HG02571 (cell line): ENCODE measurements around the gene ZNF586.
"Not testable (repeated sequence)": the region's sequence is repeated elsewhere in the genome, so short reads cannot be mapped to it uniquely, and the experiment has no call there.

ENCODE experiments used
- ATAC-seq: cut with Tn5 transposase; IDR thresholded peaks from one replicate; pipeline ENCODE4 v1.9.1; 2021; ENCODE audit warnings: mild to moderate bottlenecking, moderate library complexity; ENCODE audit not compliant: unreplicated experiment

The ZNF586 gene

DNA sequence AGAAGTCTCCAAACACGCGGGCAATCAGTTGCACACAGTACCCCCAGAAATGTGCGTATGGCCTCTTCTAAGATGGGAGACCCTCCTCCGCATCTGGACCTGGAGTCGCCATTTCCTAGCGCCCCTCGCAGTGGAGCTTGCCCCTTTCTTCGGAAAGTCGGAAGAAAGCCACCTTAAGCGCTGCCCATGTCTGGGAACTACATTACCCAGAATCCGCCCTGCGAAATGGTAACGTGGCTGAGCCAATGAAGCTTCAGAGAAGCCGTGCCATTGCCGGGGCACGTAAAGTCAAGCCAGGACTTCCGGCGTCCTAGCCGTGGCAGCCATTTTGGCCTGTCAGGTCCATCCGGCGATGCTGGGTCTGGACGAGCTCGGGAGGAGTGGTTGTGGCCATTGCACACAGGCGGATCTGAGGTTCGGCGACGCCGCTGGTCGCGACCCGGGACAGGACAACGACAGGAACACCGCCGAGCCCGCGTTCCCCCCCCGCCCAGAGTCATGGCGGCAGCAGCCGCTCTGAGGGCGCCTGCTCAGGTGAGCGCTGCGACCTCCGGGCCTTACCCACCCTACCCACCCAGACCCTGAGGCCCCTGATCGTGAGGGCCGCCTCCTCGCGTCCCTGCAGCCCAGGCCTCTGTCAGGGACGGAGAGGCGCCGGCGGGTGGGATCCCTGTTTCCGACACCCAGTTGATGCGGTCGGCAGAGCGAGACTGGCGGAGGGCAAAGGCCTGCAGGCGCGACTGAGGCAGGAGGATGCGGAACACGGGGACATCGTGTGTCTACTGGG lies at the start of gene ZNF586:
Gene ZNF586 (plus strand): TSS at position 332 of the 787 bp plus-strand sequence. CDS start 167 bp downstream, at position 499.
- ATAC-seq, result peak; percentile 94

DNA sequence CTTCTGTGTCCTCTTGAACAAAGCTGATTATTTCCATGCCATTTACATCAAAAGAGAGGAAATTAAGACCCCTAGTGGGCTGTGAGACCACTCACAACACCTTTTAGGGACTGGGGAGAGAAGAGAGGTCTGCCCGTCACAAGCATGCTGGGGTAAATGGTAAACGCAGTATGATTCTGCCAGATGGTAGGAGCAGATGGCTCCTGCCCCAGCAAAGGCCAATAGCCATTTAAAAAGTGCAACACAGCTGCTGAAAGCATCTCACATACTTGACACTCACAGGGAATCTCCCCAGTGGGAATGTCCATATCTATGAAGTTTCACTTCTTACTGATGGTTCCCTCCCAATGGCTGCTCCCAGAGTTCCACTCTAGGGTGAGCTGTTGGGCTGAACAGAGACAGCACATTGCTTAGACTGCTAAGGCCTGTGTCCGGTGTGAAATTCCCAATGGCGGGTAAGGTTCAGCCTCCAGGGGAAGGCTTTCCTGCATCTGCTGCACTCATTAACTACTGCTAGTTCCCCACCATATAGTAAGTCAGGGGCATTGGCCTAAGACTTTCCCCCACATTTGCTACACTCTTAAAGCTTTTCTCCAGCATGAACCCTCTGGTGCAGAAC lies 49.5 kb upstream of the ZNF586 start:
- no peak for ATAC-seq

DNA sequence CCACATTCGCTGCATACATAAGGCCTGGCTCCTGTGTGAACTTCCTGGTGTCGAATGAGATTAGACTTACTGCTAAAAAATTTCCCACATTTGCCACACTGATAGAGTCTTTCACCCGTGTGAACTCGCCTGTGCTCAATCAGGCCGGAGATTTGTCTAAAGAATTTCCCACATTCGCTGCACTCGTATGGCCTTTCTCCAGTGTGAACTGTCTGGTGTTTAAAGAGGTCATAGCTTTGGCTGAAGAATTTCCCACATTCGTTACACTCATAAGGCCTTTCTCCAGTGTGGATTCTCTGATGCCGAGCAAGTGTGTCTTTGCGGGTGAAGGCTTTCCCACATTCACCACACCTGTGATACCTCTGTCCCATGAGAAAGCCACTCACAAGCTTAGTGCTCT lies 48.6 kb upstream of the ZNF586 start:
- no peak for ATAC-seq

DNA sequence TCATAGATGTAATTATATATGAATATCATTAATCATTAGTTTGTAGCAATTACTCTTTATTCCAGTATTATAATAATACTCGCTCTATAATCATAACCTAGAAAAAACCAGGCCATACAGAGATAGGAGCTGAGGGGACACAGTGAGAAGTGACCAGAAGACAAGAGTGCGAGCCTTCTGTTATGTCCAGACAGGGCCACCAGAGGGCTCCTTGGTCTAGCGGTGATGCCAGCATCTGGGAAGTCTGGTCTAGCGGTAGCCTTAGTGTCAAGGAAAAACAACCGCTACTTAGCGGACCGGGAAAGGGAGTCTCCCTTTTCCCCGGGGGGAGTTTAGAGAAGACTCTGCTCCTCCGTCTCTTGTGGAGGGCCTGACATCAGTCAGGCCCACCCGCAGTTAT lies 31.2 kb upstream of the ZNF586 start:
- not testable (repeated sequence) for ATAC-seq

DNA sequence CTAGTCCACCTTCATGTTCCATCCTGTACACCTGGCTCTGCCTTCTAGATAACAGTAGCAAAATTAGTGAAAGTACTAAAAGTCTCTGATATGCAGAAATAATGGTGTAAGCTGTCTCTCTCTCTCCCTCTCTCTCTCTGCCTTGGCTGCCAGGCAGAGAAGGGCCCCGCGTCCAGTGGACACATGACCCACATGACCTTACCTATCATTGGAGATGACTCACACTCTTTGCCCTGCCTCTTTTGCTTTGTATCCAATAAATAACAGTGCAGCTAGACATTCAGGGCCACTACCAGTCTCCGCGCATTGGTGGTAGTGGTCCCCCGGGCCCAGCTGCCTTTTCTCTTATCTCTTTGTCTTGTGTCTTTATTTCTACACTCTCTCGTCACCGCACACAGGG lies 30.7 kb upstream of the ZNF586 start:
- not testable (repeated sequence) for ATAC-seq

DNA sequence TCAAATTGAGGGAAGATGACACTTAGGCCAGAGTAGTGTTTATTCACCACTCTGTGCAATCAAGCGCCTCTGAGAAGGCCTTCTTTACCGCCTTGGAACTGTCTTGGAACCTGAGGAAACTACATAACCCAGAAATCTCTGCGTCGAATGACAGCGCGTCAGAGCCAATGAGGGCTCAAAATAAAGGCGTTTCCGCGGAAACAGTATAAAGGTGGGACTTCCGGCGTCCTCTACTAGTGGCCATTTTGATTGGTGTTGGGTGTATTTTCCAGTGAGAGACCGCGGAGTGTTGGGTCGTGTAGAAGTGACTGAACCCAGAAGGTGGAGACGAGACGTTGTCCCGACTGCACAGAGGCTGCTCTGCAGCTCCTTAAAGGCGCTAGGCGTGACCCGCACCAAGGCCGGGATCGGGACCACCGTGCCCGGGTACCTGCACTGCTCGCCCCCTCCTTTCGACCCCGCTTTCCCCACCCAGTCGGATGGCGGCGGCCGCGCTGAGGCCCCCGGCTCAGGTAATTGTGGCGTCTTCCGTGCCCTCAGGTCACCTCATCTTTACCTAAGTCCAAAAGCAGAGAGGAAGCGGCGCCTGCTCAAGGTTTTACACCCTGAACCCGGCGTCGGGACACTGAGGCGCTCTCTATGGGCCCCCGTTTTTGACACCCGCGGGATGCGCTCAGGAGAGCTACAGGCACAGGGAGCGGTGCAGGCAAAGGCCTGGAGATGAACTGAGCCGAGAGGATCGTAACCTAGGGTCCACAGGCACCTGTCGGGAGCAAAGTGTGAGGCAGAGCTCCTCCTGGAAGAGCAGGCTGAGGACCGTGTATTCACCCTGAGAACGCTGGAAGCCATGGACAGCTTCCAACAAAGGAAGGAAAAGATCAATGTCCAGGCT lies 22.6 kb upstream of the ZNF586 start, which contains the start of gene ZNF776:
Gene ZNF776 (plus strand): TSS at position 236 of the 892 bp plus-strand sequence. CDS start 244 bp downstream, at position 480.
- peak; percentile 96 for ATAC-seq

DNA sequence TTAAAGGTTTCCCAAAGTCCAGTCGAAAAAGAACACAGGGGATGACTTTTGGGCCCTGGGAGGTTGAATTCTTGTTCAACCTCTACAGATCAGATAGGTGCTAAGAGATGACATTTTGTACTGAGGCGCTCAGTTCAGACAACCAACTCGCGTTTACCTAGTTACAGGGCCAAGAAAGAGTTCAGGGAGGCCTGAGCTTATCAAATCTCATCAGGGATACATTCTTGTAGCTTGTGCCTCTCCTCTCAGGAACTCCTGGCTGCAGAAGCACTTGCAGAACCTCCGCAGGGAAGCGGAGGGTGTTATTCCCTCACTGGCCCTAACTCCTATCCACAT lies 22.0 kb upstream of the ZNF586 start:
- ATAC-seq, result no peak

DNA sequence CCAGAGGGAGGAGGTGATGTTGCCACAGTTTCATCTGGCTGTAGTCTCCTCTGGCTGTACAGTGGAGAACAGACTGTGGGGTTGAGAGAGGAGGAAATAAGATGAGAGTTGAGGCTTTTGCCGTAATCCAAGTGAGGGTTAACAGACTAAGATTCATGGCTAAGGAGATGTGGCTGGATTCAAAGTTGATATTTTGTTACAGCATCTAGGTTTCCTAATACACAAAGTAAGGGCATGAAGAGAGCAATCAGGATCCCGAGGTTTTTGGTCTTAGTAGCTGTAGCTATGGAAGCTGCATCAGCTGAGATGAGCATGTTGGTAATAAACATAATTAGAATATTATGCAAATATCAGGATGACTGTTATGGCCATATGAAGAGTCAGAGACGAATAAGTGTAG lies 21.4 kb upstream of the ZNF586 start:
- ATAC-seq, result no peak

DNA sequence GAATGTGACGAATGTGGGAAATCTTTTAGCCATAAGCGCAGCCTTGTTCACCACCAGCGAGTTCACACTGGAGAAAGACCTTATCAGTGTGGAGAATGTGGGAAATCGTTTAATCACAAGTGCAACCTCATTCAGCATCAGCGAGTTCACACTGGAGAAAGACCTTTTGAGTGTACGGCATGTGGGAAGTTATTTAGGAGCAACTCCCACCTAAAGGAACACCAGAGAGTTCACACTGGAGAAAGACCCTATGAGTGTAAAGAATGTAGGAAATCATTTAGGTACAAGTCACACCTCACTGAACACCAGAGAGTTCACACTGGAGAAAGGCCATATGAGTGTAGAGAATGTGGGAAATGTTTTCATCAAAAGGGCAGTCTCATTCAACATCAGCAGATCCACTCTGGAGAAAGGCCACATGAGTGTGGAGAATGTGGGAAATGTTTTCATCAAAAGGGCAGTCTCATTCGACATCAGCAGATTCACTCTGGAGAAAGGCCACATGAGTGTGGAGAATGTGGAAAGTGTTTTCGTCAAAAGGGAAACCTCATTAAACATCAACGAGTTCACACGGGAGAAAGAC lies 15.3 kb upstream of the ZNF586 start:
- ATAC-seq, result no peak

DNA sequence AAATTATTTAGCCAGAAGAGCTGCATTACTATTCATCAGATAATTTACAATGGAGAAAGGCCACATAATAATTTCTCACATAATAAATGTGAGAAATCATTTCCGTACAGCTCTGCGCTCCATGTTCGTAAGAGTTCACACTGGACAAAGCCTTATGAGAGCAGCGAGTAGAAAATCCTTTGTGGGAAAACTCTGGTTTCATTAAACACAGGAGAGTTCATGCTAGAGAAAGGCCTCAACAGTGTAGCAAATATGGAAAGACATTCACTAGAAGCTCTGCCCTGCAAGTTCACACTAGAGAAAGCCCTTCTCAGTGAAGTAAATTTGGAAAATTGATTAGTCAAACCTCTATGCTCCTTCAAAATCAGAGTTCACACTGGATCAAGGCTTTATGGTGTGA lies 14.4 kb upstream of the ZNF586 start:
- no peak for ATAC-seq

DNA sequence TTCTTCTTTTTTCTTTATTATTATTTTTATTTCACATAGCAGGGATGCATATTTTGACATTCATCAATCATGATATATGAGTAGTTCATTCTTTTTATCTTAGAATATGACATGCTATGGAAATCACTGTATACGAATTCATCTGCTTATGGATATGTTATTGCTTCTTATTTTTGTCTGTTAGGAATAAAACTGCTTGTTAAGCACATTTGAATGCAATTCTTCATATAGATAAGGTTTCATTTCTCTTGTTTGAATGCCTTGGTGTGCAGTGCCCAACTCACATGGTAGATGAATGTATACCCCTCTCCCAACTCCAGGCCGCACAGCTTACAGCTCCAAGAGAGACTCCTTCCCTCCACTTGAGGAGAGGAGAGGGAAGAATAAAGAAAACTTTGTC lies 11.5 kb upstream of the ZNF586 start:
- ATAC-seq, result no peak

DNA sequence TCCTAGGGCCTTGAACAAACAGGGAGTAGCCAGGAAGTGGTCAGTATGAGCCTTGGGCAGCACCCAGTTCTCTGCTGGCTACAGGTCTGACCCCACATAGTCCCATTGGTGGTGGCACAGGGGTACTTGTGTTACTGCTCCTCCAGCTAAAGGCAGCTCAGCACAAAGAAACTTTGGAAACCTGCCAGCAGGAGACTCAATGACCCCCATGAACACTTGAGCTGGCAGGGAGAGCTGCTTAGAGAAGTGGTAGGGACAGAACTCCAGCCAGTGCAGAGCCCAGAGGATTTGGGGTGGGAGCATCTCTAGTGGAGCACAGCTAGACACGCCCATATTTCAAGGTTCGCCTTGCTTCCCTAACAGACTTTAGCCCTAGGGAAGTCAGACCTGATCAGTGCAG lies 10.4 kb upstream of the ZNF586 start:
- no peak for ATAC-seq

DNA sequence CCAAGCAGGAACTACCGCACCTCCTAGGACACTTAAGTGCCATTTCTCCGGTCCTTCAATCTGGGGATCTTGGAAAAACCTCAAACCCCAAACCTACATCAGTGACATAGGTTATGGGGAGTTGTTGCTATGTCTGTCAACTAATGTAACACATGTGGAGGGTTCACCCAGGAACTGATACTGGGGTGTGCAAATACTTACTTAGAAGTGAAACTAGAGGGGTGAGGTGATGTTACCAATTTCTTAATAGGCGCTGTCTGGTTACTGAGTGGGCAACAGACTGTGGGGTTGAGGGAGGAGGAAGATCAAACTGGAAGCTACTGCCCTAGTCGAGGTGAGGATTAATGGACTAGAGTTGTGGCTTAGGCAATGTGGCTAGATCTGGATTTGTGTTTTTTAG lies 1.9 kb downstream of the ZNF586 start:
- no peak for ATAC-seq

DNA sequence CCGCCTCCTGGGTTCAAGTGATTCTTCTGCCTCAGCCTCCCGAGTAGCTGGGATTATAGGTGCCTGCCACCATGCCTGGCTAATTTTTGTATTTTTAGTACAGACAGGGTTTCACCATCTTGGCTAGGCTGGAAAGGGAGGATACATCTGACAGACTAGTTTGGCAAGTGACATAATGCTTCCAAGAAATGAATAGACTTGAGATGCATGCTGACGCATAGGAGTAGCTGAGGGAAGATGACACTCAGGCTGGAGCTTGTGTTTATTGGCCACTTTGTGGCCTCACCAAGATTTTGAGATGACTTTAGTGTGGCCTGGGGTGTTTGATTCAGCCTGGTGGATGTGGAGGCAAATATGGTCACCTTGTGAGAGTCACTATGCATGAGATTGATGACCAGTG lies 4.0 kb downstream of the ZNF586 start:
- ATAC-seq, result no peak

DNA sequence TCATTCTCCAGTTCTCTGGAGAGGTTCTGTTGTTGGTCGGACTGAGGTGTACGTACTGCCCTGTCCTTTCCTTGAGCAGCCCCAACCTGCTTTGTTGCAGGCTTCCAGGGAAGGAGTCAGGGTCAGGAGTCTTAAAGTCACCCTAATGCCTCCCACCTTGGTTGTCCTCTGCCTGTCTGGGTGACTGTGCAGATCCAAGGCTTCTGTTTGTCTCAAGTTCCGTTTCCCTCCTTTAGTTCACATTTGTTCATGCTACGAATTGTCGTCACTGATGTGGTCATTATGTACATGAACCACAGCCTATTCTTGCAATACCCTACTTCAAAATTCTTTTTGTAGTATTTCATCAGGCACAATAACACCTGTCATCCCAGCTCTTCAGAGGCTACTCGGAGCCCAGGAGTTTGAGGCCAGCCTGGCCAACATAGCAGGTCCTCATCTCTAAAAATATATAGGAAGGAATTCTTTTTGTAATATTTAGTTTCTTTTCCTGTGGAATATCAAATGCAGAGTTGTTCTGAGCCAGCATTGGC lies 7.4 kb downstream of the ZNF586 start:
- no peak for ATAC-seq

DNA sequence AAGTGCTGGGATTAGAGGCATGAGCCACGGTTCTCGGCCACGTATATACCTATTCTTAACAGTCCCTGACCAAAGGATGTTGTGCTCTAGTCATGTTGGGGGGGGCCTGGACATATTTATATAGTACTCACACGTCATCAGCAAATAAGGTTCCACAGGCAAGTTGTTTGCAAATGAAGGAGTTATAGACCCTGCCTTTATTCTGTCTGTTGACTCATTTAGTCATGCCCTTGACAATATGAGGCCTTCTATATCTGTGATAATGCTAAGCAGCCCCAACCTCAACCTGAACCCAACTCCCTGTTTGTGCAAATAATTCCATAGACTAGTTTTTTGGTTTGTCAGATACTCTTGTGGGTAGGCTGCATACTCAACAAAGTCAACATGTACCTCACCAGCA lies 8.9 kb downstream of the ZNF586 start:
- no peak for ATAC-seq

DNA sequence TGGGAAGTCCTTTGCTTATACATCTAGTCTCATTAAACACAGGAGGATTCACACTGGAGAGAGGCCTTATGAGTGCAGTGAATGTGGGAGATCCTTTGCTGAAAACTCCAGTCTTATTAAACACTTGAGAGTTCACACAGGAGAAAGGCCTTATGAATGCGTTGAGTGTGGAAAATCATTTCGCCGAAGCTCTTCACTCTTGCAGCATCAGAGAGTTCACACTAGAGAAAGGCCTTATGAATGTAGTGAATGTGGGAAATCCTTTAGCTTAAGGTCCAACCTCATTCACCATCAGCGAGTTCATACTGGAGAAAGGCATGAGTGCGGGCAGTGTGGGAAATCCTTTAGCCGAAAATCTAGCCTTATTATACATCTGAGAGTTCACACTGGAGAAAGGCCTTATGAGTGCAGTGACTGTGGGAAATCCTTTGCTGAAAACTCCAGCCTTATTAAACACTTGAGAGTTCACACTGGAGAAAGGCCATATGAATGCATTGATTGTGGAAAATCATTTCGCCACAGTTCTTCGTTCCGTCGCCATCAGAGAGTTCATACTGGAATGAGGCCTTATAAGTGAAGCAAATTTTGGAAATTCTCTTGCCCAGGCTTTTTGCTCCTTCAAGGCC lies 9.9 kb downstream of the ZNF586 start:
- no peak for ATAC-seq

DNA sequence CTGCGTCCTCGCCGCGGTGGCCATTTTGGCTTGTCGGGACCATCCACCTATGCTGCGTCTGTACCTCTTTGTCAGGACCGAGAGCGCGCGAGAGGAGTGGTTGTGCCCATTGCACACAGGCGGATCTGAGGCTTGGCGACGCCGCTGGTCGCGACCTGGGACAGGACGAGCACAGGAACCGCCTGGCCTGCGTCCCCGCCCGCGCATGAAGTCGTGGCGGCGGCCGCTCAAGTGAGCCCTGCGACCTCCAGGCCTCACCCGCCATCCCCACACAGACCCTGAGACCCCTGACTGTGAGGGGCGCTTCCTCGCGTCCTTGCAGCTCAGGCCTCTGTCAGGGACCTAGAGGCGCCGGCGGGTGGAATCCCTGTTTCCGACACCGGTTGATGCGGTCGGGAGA lies 16.8 kb downstream of the ZNF586 start:
- ATAC-seq, result no peak

DNA sequence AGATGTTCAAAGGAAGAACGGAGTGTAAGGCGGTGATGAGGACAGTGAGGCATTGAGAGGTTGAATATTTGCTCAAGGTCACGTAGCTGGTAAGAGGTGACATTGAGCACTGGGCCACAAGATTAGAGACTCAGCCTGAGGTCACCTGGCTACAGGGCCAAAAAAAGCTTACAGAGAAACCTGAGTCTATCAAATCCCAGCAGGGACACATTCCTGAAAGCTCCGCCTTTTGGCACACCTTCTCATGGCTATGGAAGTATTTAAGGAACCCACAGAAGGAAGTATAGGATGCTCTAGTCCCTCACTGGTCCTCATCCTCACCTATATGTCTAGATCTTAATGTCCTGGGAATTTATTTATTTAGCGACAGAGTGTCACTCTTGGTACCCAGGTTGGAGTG lies 17.4 kb downstream of the ZNF586 start:
- no peak for ATAC-seq

DNA sequence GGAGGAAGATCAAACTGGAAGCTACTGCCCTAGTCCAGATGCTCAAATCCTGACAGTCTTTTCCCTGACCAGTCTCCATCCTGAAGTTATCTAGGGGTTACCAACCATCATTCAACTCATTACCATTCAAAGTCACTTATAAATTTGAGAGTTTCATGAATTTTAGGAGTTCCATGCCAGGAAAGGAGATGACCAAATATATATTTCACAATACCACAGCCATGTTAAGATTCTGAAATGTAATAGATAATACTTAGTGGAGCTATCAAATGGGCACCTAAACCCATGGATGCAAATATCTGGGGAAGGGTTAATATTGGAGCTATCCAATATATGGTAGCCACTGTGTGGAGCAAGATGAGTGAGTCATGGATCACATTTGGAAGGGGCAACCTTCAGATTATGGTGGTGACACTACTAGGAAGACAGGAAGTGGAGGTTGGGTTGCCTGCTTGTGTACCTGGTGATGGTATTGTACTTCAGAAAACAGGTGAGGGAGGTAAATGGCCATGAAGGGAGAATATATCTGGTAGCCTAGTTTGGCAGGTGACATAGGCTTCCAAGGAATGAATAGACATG lies 18.7 kb downstream of the ZNF586 start:
- ATAC-seq, result no peak
